Tibial artery (tissue), 4 donors: Measurements from ENCODE around the gene ANKS1A.

Experiments
- DNase-seq, 2 donors: peaks; one replicate each; pipeline ENCODE4 v3.0.0-alpha.2; 2019
- H3K27ac ChIP-seq, 2 donors: fragments of 200-600 bp; sonication (generic) in 1 of 2; 1 replicate in 1 of 2; 2 replicates in 1 of 2; pipeline ENCODE4 v1.5.1; 2018 to 2019; ENCODE audit warnings: mild to moderate bottlenecking in 1 of 2
- H3K27me3 ChIP-seq, 2 donors: fragments of 200-600 bp; sonication (generic) in 1 of 2; one replicate each; pipeline versions ENCODE4 v1.5.1 to v1.6.0; 2016 to 2019
- H3K36me3 ChIP-seq, 3 donors: fragments of 200-600 bp; sonication (generic) in 2 of 3; one replicate each; pipeline ENCODE4 v1.5.1; 2016 to 2019; ENCODE audit warnings: mild to moderate bottlenecking in 2 of 3
- H3K4me1 ChIP-seq, 4 donors: fragments of 200-600 bp; sonication (generic) in 2 of 4; 1 replicate in 3 of 4; 2 replicates in 1 of 4; pipeline ENCODE4 v1.5.1; 2016 to 2019
- H3K4me3 ChIP-seq, 2 donors: fragments of 200-600 bp; sonication (generic) in 1 of 2; 1 replicate in 1 of 2; 2 replicates in 1 of 2; pipeline ENCODE4 v1.5.1; 2018 to 2019; ENCODE audit warnings: mild to moderate bottlenecking in 2 of 2
- H3K9me3 ChIP-seq, 3 donors: fragments of 200-600 bp; sonication (generic) in 1 of 3; one replicate each; pipeline ENCODE4 v1.5.1; 2016 to 2019
- CTCF ChIP-seq, 2 experiments: fragments of 200-600 bp in 1 of 2; fragments of 450-650 bp in 1 of 2; IDR thresholded peaks; one replicate each; pipeline ENCODE4 v1.5.1; 2017 to 2019; ENCODE audit warnings: antibody characterized with exemption in 2 of 2, mild to moderate bottlenecking in 1 of 2, moderate library complexity in 1 of 2
- intact Hi-C: fragments of 100-400 bp; cut with DNase I; formaldehyde crosslinking; loops from one replicate; pipeline ENCODE4 v1.15.0; 2023; ENCODE audit warnings: low total_unique reads

Gene ANKS1A

GRCh38 chr6:35084041-35084491 lies 195.0 kb downstream of the ANKS1A start:
- H3K36me3 ChIP-seq: peaks cover 93 to 100% (median 100%) of the 10 kb centered on the region in 3 donors
- no peaks in the 10 kb centered on the region for H3K9me3 ChIP-seq
- TF ChIP-seq CTCF (IDR thresholded peaks at IDR 0.05): no peak
- H3K27me3 ChIP-seq: no peaks in the 10 kb centered on the region
- intact Hi-C loops: no loop called here
- no peak overlapping the region for H3K4me3 ChIP-seq
- peak; percentile 17 to 60 for DNase-seq
- H3K27ac ChIP-seq: no peak overlapping the region
- peaks cover 0 to 14% (median 4%) of the 10 kb centered on the region in 4 donors for H3K4me1 ChIP-seq

GRCh38 chr6:35084511-35085203 lies 195.6 kb downstream of the ANKS1A start:
- Histone ChIP-seq H3K27me3 (no peaks in the 10 kb centered on the region), H3K27ac (no peak overlapping the region), H3K4me3 (no peak overlapping the region), H3K36me3 (peaks cover 87 to 100% (median 99%) of the 10 kb centered on the region in 3 donors), H3K9me3 (no peaks in the 10 kb centered on the region), H3K4me1 (peaks cover 0 to 20% (median 9%) of the 10 kb centered on the region in 4 donors)
- TF ChIP-seq CTCF (IDR thresholded peaks at IDR 0.05): no peak
- DNase-seq: peak; percentile 14 to 55
- intact Hi-C loops: no loop called here

- Histone ChIP-seq H3K4me1 (peaks cover 0 to 29% (median 13%) of the 10 kb centered on the region in 4 donors), H3K9me3 (no peaks in the 10 kb centered on the region), H3K4me3 (no peak overlapping the region), H3K36me3 (peaks cover 78 to 98% (median 96%) of the 10 kb centered on the region in 3 donors), H3K27ac (no peak overlapping the region), H3K27me3 (no peaks in the 10 kb centered on the region)
- no peak for TF ChIP-seq CTCF (IDR thresholded peaks at IDR 0.05)
- intact Hi-C loops: no loop called here
- DNase-seq: no peak
These were observed 196.6 kb downstream of the ANKS1A start for GRCh38 chr6:35085359-35086281.

- peaks cover 71 to 91% (median 89%) of the 10 kb centered on the region in 3 donors for H3K36me3 ChIP-seq
- intact Hi-C loops: no loop called here
- no peak for DNase-seq
- no peak for TF ChIP-seq CTCF (IDR thresholded peaks at IDR 0.05)
- no peaks in the 10 kb centered on the region for H3K9me3 ChIP-seq
- no peaks in the 10 kb centered on the region for H3K27me3 ChIP-seq
- no peak overlapping the region for H3K4me3 ChIP-seq
- peaks cover 0 to 36% (median 16%) of the 10 kb centered on the region in 4 donors for H3K4me1 ChIP-seq
- no peak overlapping the region for H3K27ac ChIP-seq
These were observed 197.2 kb downstream of the ANKS1A start for GRCh38 chr6:35086282-35086632.

- peaks cover 0 to 41% (median 19%) of the 10 kb centered on the region in 4 donors for H3K4me1 ChIP-seq
- no peak overlapping the region for H3K4me3 ChIP-seq
- no peak for DNase-seq
- intact Hi-C loops: no loop called here
- peaks cover 67 to 86% (median 84%) of the 10 kb centered on the region in 3 donors for H3K36me3 ChIP-seq
- H3K27me3 ChIP-seq: no peaks in the 10 kb centered on the region
- no peaks in the 10 kb centered on the region for H3K9me3 ChIP-seq
- peak overlapping the region in 1 of 2 donors; percentile 51 for H3K27ac ChIP-seq
- TF ChIP-seq CTCF (IDR thresholded peaks at IDR 0.05): no peak
These were observed 197.7 kb downstream of the ANKS1A start for GRCh38 chr6:35086636-35087360.
